Small intestine (tissue), 16 donors: Measurements from ENCODE around the gene ZC3H18. TPM values are rescaled to one million over a fixed set of nuclear protein-coding genes. Genes with fewer than 3 reads are reported as not detected.

ENCODE experiments used
- DNase-seq, 2 donors: peaks; one replicate each; pipeline versions ENCODE4 v3.0.0 to v3.0.0-alpha.2; 2013
- FAIRE-seq: peaks from 2 replicates; lab custom pipeline; 2012; peaks lifted over from hg19 to GRCh38; lab: Jason Lieb, UNC
- H3K27ac ChIP-seq, 3 donors: one replicate each; pipeline ENCODE4 v1.5.1; 2013; ENCODE audit warnings: low read length in 2 of 3, mild to moderate bottlenecking in 2 of 3, control low read depth in 1 of 3, inconsistent platforms in 1 of 3, low read depth in 1 of 3, moderate library complexity in 1 of 3
- H3K27me3 ChIP-seq, 3 donors: one replicate each; pipeline ENCODE4 v1.6.1; 2013; ENCODE audit warnings: low read length in 3 of 3, inconsistent platforms in 1 of 3; ENCODE audit not compliant: control insufficient read depth in 3 of 3, insufficient read depth in 3 of 3
- H3K36me3 ChIP-seq, 3 donors: one replicate each; pipeline ENCODE4 v1.6.1; 2013; ENCODE audit warnings: low read length in 3 of 3, inconsistent platforms in 1 of 3, low read depth in 1 of 3, mild to moderate bottlenecking in 1 of 3, moderate library complexity in 1 of 3; ENCODE audit not compliant: control insufficient read depth in 3 of 3, insufficient read depth in 2 of 3
- H3K4me1 ChIP-seq, 3 donors: one replicate each; pipeline ENCODE4 v1.6.1; 2013; ENCODE audit warnings: low read length in 2 of 3, inconsistent platforms in 1 of 3, low read depth in 1 of 3, mild to moderate bottlenecking in 1 of 3, moderate library complexity in 1 of 3; ENCODE audit not compliant: control insufficient read depth in 3 of 3, insufficient read depth in 2 of 3
- H3K4me3 ChIP-seq, 3 donors: one replicate each; pipeline ENCODE4 v1.5.1; 2013; ENCODE audit warnings: low read length in 3 of 3, control low read depth in 1 of 3, inconsistent platforms in 1 of 3, low read depth in 1 of 3, mild to moderate bottlenecking in 1 of 3, moderate library complexity in 1 of 3
- H3K9me3 ChIP-seq, 2 donors: one replicate each; pipeline ENCODE4 v1.6.1; 2013; ENCODE audit warnings: low read depth in 1 of 2, low read length in 1 of 2; ENCODE audit not compliant: control insufficient read depth in 2 of 2, insufficient read depth in 1 of 2
- WGBS, 3 donors: extraction: QIAGEN DNeasy Blood & Tissue Kit; methylation state at CpG; one replicate each; pipeline ENCODE4 v1.1.7; 2013; 5-methylcytosine and 5-hydroxymethylcytosine counted together
- long read RNA-seq, 10 donors: transcript quantifications; one replicate each; lab custom pipeline, GENCODE V29; 2026
- polyA plus RNA-seq, 4 donors: library from polyadenylated mRNA; stranded (reverse) in 3 of 4; unstranded in 1 of 4; fragments of 200-250 nt in 3 of 4; fragments of 120-200 nt in 1 of 4; gene quantifications; one replicate each; pipeline versions ENCODE4 v1.2.1 to v1.2.3, GENCODE V29; 2013
- donor health status: healthy with polysubstance abuse.
- donor health status: control.
- donor health status: control.
- donor health status: Bipolar disorder and iron deficiency.
- donor health status: healthy.

Gene ZC3H18
- 10 to 100 TPM; 19.7 to 31.9 (median 28.2) TPM for polyA plus RNA-seq
- long read RNA-seq, donor 1, result 0 reads
- long read RNA-seq, donor 2, partial matches to known transcripts, result 0 of 1 reads
- long read RNA-seq, donor 2, other reads (novel, unspliced or antisense), result 0 of 1 reads
- long read RNA-seq, donor 3, partial matches to known transcripts, result 0 of 2 reads
- long read RNA-seq, donor 3, other reads (novel, unspliced or antisense), result 0 of 2 reads
- long read RNA-seq, donor 4, partial matches to known transcripts, result 0 of 1 reads
- long read RNA-seq, donor 4, other reads (novel, unspliced or antisense), result 0 of 1 reads
- long read RNA-seq, donor 5, partial matches to known transcripts, result 0 of 1 reads
- long read RNA-seq, donor 5, other reads (novel, unspliced or antisense), result 0 of 1 reads
- long read RNA-seq, donor 6, partial matches to known transcripts, result 0 of 1 reads
- long read RNA-seq, donor 6, other reads (novel, unspliced or antisense), result 0 of 1 reads
- long read RNA-seq, donor 7, partial matches to known transcripts, result 6 of 11 reads
- long read RNA-seq, donor 7, other reads (novel, unspliced or antisense), result 0 of 11 reads
- long read RNA-seq, donor 8, result 0 reads
- long read RNA-seq, donor 9, partial matches to known transcripts, result 0 of 2 reads
- long read RNA-seq, donor 9, other reads (novel, unspliced or antisense), result 0 of 2 reads
- long read RNA-seq, donor 10, partial matches to known transcripts, result 0 of 3 reads
- long read RNA-seq, donor 10, other reads (novel, unspliced or antisense), result 0 of 3 reads

DNA sequence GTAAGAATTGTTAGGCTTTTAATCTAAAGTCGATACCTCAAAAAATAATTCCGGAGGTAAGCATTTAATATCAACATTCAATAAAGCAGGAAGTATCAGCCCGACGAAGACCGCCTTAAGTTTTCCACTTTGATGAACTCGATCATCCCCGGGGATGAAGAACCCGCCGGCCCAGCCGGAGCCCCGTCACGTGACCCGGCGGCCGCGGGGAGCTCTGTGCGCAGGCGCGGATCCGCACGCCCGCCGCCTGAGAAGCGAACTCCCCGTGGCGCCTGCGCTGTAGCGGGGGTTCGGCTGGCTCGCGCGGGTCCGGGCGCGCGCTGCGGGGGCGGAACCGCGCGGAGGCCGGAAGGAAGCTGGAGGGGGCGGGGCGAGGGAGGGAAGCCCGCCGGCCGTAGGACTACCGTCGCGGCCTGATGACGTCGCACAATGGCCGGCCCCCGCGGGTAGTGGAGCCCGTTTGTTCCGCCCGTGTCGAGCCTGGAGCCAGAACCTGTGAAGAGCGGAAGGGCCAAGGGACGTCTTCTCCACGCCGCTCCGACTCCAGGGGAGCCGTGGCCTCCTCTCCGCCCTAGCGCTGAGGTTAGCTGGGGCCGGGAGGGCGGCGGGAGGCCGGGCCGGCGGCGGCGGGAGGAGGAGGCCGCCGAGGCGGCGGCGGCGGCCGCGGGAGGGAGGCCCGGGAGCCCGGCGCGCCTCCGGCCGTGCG, at the start of gene ZC3H18:
Gene ZC3H18 (plus strand): TSS at position 419 of the 706 bp plus-strand sequence. CDS start 6,721 bp downstream, outside the sequence.
- no peak for FAIRE-seq
- 0 to 1% (median 0%) methylated on average over 46 to 90 of the region's 90 CpGs for WGBS, 3 donors
- DNase-seq, result peak; percentile 98 to 100
- H3K27me3 ChIP-seq, result no peaks in the 10 kb centered on the region
- H3K36me3 ChIP-seq, result peaks cover 0 to 23% (median 3%) of the 10 kb centered on the region in 3 donors
- H3K4me1 ChIP-seq, result peaks cover 2 to 9% (median 9%) of the 10 kb centered on the region in 3 donors
- no peaks in the 10 kb centered on the region for H3K9me3 ChIP-seq
- H3K4me3 ChIP-seq, result peak within 1 kb of the TSS; percentile 72 to 88 (median 75)
- H3K27ac ChIP-seq, result peak within 1 kb of the TSS; percentile 82 to 88 (median 86)

DNA sequence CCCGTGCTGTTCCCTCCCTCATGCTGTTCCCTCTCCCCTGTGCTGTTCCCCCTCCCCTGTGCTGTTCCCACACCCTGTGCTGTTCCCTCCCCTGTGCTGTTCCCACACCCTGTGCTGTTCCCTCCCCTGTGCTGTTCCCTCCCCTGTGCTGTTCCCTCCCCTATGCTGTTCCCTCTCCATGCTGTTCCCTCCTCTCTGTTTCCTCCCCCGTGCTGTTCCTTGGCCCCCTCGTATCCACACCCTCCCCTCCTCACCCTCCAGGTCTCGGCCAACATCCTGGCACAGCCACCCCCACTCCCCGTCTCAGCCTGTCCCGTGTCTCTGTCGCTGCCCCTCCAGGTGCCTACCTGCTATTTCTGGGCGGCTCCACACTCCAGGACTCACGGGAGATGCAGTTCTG, 48.5 kb upstream of the ZC3H18 start:
- DNase-seq (no peak), FAIRE-seq (no peak)
- Histone ChIP-seq H3K4me3 (no peak overlapping the region), H3K4me1 (peaks cover 3 to 40% (median 9%) of the 10 kb centered on the region in 3 donors), H3K9me3 (no peaks in the 10 kb centered on the region), H3K27me3 (no peaks in the 10 kb centered on the region), H3K36me3 (peaks cover 0 to 60% (median 0%) of the 10 kb centered on the region in 3 donors), H3K27ac (no peak overlapping the region)
- WGBS, 3 donors, result 64 to 74% (median 68%) methylated on average over 8 to 9 of the region's 9 CpGs

DNA sequence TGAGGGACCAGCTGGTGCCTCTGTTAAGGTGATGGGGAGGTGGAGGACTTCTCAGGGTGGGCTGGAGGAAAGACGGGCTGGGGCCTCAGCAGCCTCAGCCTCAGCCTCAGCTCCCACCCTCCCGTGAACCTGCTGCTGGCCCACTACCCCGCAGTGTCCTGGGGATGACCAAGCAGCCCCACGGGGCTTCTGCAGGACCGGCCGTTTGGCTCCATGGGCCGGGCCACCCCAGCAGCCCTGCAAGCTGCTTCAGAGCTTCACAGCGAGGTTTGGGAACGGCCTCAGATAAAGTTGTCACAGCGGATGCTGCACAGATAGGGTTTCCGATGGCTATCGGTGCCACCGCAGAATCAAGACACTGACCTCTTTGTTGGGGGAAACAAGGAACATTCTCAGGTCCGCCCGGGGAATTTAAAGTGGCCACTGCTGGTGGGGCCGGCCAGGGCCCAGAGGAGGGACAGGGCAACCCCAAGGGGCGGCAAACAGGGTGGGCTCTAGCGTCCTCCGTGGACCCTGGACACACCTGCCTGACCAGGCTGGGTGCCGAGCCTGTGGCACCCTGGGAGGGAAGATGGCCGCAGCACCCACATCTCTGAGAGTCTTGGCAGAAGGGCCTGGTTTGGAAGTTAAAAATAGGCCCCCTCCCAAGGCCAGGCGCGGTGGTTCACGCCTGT, 47.8 kb upstream of the ZC3H18 start:
- H3K4me1 ChIP-seq, result peaks cover 7 to 44% (median 9%) of the 10 kb centered on the region in 3 donors
- no peak overlapping the region for H3K27ac ChIP-seq
- no peaks in the 10 kb centered on the region for H3K27me3 ChIP-seq
- H3K36me3 ChIP-seq, result peaks cover 0 to 65% (median 0%) of the 10 kb centered on the region in 3 donors
- DNase-seq (peak in 1 of 2 donors; percentile 2), FAIRE-seq (no peak)
- H3K4me3 ChIP-seq, result no peak overlapping the region
- 76 to 80% (median 76%) methylated on average over 22 to 24 of the region's 24 CpGs for WGBS, 3 donors
- no peaks in the 10 kb centered on the region for H3K9me3 ChIP-seq

DNA sequence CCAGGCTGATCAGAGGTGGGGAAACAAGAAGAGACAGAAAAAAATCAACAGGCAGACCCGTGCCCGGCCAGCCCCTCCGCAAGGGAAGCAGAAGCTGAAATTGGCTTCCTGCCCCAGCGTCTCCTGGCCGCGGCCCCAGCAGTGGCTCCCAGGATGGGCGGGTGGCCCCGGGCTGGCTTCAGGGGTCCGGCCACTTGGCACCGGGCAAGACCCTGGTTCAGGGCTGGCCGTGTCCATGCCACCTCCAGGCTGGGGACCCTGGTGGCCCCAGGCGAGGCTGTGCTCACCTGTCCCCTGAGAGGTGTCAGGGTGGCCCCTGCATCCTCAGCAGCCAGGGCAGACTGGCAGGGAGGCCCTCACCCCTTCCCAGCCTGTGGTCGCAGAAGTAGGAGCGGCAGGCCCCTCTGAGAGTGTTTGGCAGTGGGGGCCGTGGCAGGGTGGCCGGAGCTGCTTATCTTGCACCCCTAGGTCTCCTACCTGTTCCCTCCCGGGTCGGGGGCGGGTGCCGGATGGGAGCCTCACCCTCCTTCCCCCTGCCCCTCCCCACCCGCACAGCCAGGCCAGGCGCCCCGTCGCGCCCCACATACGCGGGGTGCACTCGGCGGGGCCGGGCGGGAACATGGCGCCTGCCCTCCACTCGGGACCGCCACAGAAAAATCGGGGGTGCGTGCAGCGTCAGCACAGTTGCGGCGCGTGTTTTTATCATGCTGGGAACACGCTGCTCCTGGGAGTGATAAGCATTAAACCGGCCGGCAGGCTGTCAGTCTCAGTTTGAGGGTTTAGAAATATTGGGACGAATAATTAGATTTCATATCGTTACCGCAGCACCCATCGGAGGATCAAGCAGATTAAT, 46.7 kb upstream of the ZC3H18 start:
- no peaks in the 10 kb centered on the region for H3K27me3 ChIP-seq
- peaks cover 7 to 56% (median 9%) of the 10 kb centered on the region in 3 donors for H3K4me1 ChIP-seq
- FAIRE-seq, result no peak
- 51 to 54% (median 53%) methylated on average over 34 to 47 of the region's 47 CpGs for WGBS, 3 donors
- H3K36me3 ChIP-seq, result peaks cover 0 to 76% (median 0%) of the 10 kb centered on the region in 3 donors
- DNase-seq, result peak in 1 of 2 donors; percentile 10
- no peak overlapping the region for H3K27ac ChIP-seq
- H3K9me3 ChIP-seq, result no peaks in the 10 kb centered on the region
- H3K4me3 ChIP-seq, result no peak overlapping the region

- no peak overlapping the region for H3K4me3 ChIP-seq
- H3K9me3 ChIP-seq, result no peaks in the 10 kb centered on the region
- H3K4me1 ChIP-seq, result peaks cover 7 to 64% (median 9%) of the 10 kb centered on the region in 3 donors
- WGBS, 3 donors, result 47 to 62% (median 61%) methylated on average over 18 of the region's 18 CpGs
- FAIRE-seq (no peak), DNase-seq (peak in 1 of 2 donors; percentile 26)
- H3K36me3 ChIP-seq, result peaks cover 0 to 84% (median 1%) of the 10 kb centered on the region in 3 donors
- no peaks in the 10 kb centered on the region for H3K27me3 ChIP-seq
- H3K27ac ChIP-seq, result peak overlapping the region in 2 of 3 donors; percentile 59 to 80
Measured at GRCh38 chr16:88524274-88524972, 45.8 kb upstream of the ZC3H18 start.

GRCh38 chr16:88524973-88525662, 45.1 kb upstream of the ZC3H18 start:
- Histone ChIP-seq H3K9me3 (no peaks in the 10 kb centered on the region), H3K4me3 (no peak overlapping the region), H3K36me3 (peaks cover 0 to 91% (median 3%) of the 10 kb centered on the region in 3 donors), H3K27ac (peak overlapping the region; percentile 12 to 80 (median 59)), H3K27me3 (no peaks in the 10 kb centered on the region), H3K4me1 (peaks cover 7 to 71% (median 9%) of the 10 kb centered on the region in 3 donors)
- FAIRE-seq (no peak), DNase-seq (peak; percentile 43 to 85)
- WGBS, 3 donors, result 16 to 49% (median 33%) methylated on average over 18 of the region's 18 CpGs
